ENCODE results near the gene APOBEC3A. TPM values are rescaled to one million over a fixed set of nuclear protein-coding genes. Genes with fewer than 3 reads are reported as not detected.
"Not testable (repeated sequence)": the region's sequence is repeated elsewhere in the genome, so short reads cannot be mapped to it uniquely, and the experiment has no call there.

Gene APOBEC3A
- polyA plus RNA-seq, 1 experiment = not detected

- CTCF ChIA-PET = no interaction called here
- DNase-seq (ENCODE audit: low read depth) = no peak
- no peak for TF ChIP-seq CTCF (IDR thresholded peaks at IDR 0.05; ENCODE audit: insufficient read depth, low read depth, low read length)
- H3K36me3 ChIP-seq (ENCODE audit: control insufficient read depth, insufficient read depth, low read length) = no peaks in the 10 kb centered on the region
- H3K27me3 ChIP-seq (ENCODE audit: control insufficient read depth, insufficient read depth, low read length) = peaks cover 10% of the 10 kb centered on the region
- POLR2A ChIA-PET = no interaction called here
- H3K4me3 ChIP-seq (ENCODE audit: low read depth, low read length) = no peak overlapping the region
Observed at GRCh38 chr22:38957808-38958650, 620 bp downstream of the APOBEC3A start.

GRCh38 chr22:38958651-38958943 lies 1.2 kb downstream of the APOBEC3A start:
- H3K36me3 ChIP-seq (ENCODE audit: control insufficient read depth, insufficient read depth, low read length); POLR2A ChIA-PET; H3K4me3 ChIP-seq (ENCODE audit: low read depth, low read length); H3K27me3 ChIP-seq (ENCODE audit: control insufficient read depth, insufficient read depth, low read length); CTCF ChIA-PET; DNase-seq (ENCODE audit: low read depth): not testable (repeated sequence)

- Histone ChIP-seq H3K27me3 (ENCODE audit: control insufficient read depth, insufficient read depth, low read length) (peaks cover 7% of the 10 kb centered on the region), H3K36me3 (ENCODE audit: control insufficient read depth, insufficient read depth, low read length) (no peaks in the 10 kb centered on the region), H3K4me3 (ENCODE audit: low read depth, low read length) (no peak overlapping the region)
- no peak for TF ChIP-seq CTCF (IDR thresholded peaks at IDR 0.05; ENCODE audit: insufficient read depth, low read depth, low read length)
- ChIA-PET POLR2A (no interaction called here), CTCF (no interaction called here)
- no peak for DNase-seq (ENCODE audit: low read depth)
Observed at GRCh38 chr22:38959590-38959989, 2.2 kb downstream of the APOBEC3A start.

- DNase-seq (ENCODE audit: low read depth); CTCF ChIA-PET; H3K36me3 ChIP-seq (ENCODE audit: control insufficient read depth, insufficient read depth, low read length); H3K4me3 ChIP-seq (ENCODE audit: low read depth, low read length); POLR2A ChIA-PET; H3K27me3 ChIP-seq (ENCODE audit: control insufficient read depth, insufficient read depth, low read length): not testable (repeated sequence)
Observed at GRCh38 chr22:38960673-38961072, 3.3 kb downstream of the APOBEC3A start.

GRCh38 chr22:38963291-38963738 lies 5.9 kb downstream of the APOBEC3A start:
- H3K27me3 ChIP-seq (ENCODE audit: control insufficient read depth, insufficient read depth, low read length); POLR2A ChIA-PET; H3K36me3 ChIP-seq (ENCODE audit: control insufficient read depth, insufficient read depth, low read length); DNase-seq (ENCODE audit: low read depth); H3K4me3 ChIP-seq (ENCODE audit: low read depth, low read length); CTCF ChIA-PET: not testable (repeated sequence)

- CTCF ChIA-PET = interaction anchor here (1.2 kb wide), 1 partner anchor 10 kb away, joined by 4 read pairs; no protein-coding TSS in a partner anchor
- Histone ChIP-seq H3K4me3 (ENCODE audit: low read depth, low read length) (no peak overlapping the region), H3K27me3 (ENCODE audit: control insufficient read depth, insufficient read depth, low read length) (no peaks in the 10 kb centered on the region), H3K36me3 (ENCODE audit: control insufficient read depth, insufficient read depth, low read length) (no peaks in the 10 kb centered on the region)
- POLR2A ChIA-PET = no interaction called here
- TF ChIP-seq CTCF (IDR thresholded peaks at IDR 0.05; ENCODE audit: insufficient read depth, low read depth, low read length) = no peak
- no peak for DNase-seq (ENCODE audit: low read depth)
Observed at GRCh38 chr22:38963872-38964271, 6.5 kb downstream of the APOBEC3A start.

- Histone ChIP-seq H3K27me3 (ENCODE audit: control insufficient read depth, insufficient read depth, low read length) (no peaks in the 10 kb centered on the region), H3K4me3 (ENCODE audit: low read depth, low read length) (no peak overlapping the region), H3K36me3 (ENCODE audit: control insufficient read depth, insufficient read depth, low read length) (no peaks in the 10 kb centered on the region)
- no peak for DNase-seq (ENCODE audit: low read depth)
- CTCF ChIA-PET = interaction anchor here (1.2 kb wide), 1 partner anchor 9 kb away, joined by 4 read pairs; no protein-coding TSS in a partner anchor
- POLR2A ChIA-PET = no interaction called here
- no peak for TF ChIP-seq CTCF (IDR thresholded peaks at IDR 0.05; ENCODE audit: insufficient read depth, low read depth, low read length)
Observed at GRCh38 chr22:38964306-38964705, 6.9 kb downstream of the APOBEC3A start.

All from BJ (cell line).